GM12873 (cell line): Measurements from ENCODE around the gene CHIT1.

ENCODE experiments used
- TF ChIP-seq, protein P1 (sequence below): IDR thresholded peaks from 2 replicates; pipeline ENCODE4 v1.5.1; 2012; ENCODE audit warnings: low read depth, mild to moderate bottlenecking, moderate library complexity, low read length, control low read depth; ENCODE audit not compliant: insufficient read depth; ENCODE audit errors: missing control alignments

CHIT1 gene

DNA sequence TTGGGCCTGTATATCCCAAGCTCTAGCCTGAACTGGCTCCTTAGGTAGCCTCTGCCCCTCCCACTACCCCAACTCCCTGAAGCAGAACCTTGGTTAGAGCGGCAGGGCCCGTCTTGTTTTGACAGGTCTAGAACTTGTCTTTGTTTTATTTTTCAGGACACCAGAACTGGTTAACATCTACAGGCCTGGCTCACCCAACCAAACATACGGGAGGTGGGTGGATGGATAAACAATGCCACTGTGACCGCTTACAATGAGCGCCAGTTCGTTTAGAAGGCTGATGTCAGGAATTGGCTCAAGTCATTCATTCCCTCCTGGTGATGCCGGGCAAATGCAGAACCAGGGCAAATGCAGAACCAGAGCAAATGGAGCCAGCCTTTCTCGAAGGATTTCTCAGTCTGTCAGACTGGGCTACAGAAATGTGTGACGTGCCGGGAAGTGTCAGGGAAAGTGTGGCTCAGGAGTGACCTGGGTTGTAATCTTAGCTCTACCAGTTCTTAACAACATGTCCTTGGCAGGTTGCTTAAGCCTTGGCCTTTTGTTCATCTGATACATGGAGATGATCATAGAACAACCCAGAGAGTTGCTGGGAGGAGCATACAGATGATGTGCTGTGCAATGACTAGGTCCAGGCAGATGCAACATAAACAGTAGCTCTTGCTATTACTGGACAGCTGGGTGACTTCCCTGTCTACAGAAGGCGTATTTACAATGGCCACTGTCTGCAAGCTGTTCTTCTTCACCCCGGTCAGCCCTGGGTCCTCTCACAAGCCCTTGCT, 45.3 kb upstream of the CHIT1 start:
- TF ChIP-seq, protein P1, sequence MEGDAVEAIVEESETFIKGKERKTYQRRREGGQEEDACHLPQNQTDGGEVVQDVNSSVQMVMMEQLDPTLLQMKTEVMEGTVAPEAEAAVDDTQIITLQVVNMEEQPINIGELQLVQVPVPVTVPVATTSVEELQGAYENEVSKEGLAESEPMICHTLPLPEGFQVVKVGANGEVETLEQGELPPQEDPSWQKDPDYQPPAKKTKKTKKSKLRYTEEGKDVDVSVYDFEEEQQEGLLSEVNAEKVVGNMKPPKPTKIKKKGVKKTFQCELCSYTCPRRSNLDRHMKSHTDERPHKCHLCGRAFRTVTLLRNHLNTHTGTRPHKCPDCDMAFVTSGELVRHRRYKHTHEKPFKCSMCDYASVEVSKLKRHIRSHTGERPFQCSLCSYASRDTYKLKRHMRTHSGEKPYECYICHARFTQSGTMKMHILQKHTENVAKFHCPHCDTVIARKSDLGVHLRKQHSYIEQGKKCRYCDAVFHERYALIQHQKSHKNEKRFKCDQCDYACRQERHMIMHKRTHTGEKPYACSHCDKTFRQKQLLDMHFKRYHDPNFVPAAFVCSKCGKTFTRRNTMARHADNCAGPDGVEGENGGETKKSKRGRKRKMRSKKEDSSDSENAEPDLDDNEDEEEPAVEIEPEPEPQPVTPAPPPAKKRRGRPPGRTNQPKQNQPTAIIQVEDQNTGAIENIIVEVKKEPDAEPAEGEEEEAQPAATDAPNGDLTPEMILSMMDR = no peak

DNA sequence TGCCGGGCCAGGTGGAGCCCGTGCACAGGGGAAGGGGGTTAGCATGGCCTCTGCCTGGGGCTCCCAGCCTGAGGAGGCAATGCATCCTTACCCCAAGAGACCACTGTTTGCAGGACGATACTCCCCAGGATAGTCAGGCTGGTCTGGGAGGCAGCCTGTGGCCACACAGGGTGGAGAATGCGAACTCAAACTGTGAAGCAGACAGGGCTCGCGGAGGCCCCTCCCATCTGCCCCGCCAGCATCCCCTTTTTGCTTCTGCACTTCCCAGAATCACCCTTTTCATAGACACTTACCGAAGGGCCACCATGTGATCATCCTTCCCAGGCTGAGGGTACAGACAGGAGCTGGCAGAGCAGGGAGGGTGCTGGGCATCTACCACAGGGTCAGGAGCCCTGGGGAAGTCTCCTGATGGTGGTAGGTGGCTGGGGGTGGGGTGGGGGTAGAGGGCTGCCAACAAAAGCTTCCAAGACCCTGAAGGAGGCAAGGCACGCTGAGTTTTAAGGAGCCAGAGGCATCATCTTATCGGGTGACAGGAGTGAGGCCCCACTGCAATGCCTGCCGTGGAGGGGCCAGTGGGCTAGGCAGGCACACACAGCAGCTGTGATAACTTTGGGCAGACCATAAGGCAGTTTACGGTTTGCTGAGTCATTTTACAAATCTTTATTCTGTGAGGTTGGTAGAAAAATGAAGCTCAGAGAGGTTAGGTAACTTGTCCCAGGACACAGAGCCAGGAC, 44.6 kb upstream of the CHIT1 start:
- TF ChIP-seq, protein P1 = no peak

DNA sequence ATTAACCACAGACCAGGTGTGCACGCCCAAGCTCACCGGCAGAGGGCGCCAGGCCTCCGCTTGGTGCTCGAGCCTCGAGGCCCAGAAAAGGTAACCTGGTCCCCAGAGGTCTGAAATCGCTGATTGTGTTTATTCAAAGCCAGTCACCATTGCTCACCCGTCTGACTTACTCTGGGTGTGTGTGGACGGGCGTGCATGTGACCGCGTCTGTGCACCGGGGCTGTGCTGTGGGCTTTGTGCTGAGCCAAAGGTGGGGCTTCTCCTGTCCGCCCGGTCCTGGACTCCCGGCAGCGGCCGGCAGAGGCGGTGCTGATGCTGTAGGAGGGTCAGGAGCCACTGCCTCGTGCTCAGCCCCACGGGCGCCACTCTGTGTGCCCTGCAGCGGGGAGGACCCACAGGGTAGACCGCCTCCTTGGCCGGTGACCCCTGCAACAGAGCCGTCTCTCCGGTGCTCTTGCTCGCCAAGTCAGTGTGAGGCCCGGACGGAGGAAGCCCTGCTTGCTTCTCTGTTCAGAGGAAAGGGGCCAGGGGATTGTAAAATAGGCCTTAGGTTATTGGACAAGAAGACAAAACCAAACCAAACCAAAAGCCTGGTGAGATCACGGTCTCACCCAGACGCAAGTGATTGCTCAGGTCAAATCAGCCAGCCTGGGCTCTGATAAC, 43.9 kb upstream of the CHIT1 start:
- TF ChIP-seq, protein P1 = peak; percentile 97

DNA sequence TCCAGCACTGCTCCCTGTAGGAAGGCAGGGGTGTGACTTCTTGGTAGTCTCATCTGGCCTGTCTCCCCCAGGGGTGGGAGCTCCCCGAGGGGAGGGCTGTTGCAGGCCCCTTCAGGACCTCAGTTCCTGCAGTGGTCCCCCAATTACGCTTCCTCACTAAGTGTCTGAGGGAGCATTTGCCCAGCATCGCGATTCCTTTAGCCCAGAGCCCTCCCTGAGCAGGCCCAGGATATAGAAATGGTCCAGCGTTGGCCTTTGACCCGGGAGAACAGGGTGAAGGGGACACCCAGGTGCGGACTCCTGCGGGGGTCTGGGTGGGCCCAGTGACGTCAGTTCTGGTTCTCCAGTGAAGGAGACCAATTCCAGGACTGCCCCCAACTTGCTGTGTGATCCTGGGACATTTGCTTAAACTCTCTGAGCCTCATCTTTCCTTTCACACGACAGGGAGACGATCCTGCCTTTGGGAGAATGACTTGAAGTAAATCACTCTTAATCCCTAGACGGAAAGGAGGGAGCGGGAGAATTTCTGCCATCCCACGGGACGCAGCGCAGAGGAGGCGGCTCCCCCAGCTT, 43.2 kb upstream of the CHIT1 start:
- TF ChIP-seq, protein P1 = no peak

DNA sequence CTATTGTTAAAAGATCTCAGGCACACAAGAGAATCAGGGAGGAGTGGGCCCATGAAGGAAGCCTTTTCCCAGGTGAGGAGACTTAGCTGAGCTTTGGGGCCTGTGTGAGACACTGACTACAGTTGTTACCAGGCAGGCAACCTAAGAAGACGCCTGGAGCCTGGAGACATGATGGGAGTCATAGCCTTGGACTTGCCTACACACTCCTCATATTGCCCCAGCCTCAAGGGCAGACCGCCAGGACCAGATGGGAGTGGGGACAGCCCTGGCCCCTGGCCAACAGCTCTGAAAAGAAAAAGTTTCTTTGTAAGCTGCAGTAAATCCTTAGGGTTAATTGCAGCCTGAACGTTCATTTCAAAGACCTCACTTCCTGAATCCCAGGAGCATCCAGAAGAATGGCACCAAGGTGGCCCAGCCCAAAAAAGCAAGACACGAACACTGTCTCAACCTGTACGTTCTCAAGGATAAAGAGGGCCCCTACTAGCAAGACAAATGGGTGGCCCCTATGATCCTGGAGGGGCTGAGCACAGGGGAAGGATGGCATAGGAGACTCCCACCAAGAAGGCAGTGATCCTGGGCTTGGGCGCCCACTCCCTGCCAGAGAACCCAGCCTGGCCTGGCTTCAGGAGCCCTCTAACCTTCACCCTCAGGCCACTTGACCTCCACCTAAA, 42.6 kb upstream of the CHIT1 start:
- TF ChIP-seq, protein P1 = no peak

DNA sequence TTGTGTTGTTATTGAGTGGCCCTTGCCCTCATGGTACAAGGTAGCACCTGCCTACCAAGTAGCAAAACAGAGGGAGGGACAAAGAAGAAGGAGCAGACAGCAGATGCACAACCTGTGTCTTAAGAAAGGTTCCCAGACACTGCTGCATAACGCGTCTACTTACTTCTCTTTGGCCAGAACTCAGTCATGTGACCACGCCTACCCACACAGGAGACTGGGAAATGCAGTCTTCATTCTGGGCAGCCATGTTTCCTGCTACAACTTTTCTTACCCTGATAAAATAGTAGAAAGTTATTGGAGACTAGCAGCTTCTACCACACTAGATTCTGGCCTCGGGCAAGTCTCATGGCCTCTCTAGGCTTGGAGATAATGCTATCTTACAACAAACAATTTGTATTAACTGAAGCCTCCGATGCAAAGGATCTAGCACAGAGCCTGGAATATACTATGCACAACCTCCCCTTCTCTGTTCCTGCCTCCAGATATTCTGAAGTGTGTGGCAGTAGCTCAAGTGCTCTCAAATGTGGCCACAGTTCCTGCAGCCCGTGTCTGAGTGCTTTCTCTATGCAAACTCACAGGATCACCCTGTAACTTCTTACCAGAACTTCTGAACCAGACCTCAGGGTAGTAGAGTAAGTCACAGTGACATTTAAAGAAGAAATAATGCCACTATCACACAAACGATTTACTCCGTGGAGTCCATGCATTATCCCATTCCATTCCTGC, 41.7 kb upstream of the CHIT1 start:
- TF ChIP-seq, protein P1 = no peak
